ENCODE measurements around the gene RPL36. TPM values are rescaled to one million over a fixed set of nuclear protein-coding genes. Genes with fewer than 3 reads are reported as not detected.
"Not testable (repeated sequence)": the region's sequence is repeated elsewhere in the genome, so short reads cannot be mapped to it uniquely, and the experiment has no call there.

RPL36 gene
- polyA plus RNA-seq, 1 donor (not counting 4 experiments of a cell fraction or from before 2014, with no cell fraction given) = 636 TPM

- Histone ChIP-seq H3K4me2 (ENCODE audit: control insufficient read depth, extremely low read depth, insufficient read depth, low read depth, low read length) (peak within 1 kb of the TSS; percentile 92), H3K4me3 (ENCODE audit: control insufficient read depth in 2 of 3, extremely low read depth in 1 of 3, insufficient read depth in 2 of 3, low read depth in 1 of 3, low read length in 3 of 3) (peak within 1 kb of the TSS; percentile 91 to 99 (median 93)), H2AFZ (ENCODE audit: control insufficient read depth, low read length) (peak within 1 kb of the TSS; percentile 100), H3K4me1 (ENCODE audit: control insufficient read depth, extremely low read depth, insufficient read depth, low read length) (peaks cover 19% of the 10 kb centered on the region), H3K36me3 (ENCODE audit: control insufficient read depth in 2 of 2, extremely low read depth in 1 of 2, insufficient read depth in 2 of 2, low read length in 2 of 2) (peaks cover 3 to 15% of the 10 kb centered on the region in 2 experiments), H3K9me3 (ENCODE audit: control insufficient read depth, low read depth, low read length) (no peaks in the 10 kb centered on the region), H3K27ac (ENCODE audit: control insufficient read depth, insufficient read depth, low read length) (peak within 1 kb of the TSS; percentile 96), H3K79me2 (ENCODE audit: control insufficient read depth, insufficient read depth, low read length) (peaks cover 42% of the 10 kb centered on the region), H3K9ac (ENCODE audit: control insufficient read depth, extremely low read depth, insufficient read depth, low read length) (peak within 1 kb of the TSS; percentile 99), H3K27me3 (ENCODE audit: control insufficient read depth, extremely low read depth, insufficient read depth, low read length) (no peaks in the 10 kb centered on the region), H4K20me1 (ENCODE audit: control insufficient read depth, extremely low read depth, insufficient read depth, low read length) (peaks cover 5% of the 10 kb centered on the region), H3K9me1 (ENCODE audit: control insufficient read depth, extremely low read depth, insufficient read depth, low read length) (no peaks in the 10 kb centered on the region)
- no peak for TF ChIP-seq EZH2 (IDR thresholded peaks at IDR 0.05; ENCODE audit: low read length)
- TF ChIP-seq CTCF (optimal IDR thresholded peaks at IDR 0.05 in 1 of 3, IDR thresholded peaks at IDR 0.05 in 1 of 3, conservative IDR thresholded peaks at IDR 0.05 in 1 of 3; ENCODE audit: extremely low read depth in 1 of 3, insufficient read depth in 2 of 3, low read length in 3 of 3) = peak; percentile 90 to 99 (median 98)
- dilution Hi-C loops (cut with MboI; ENCODE audit: extremely low pct_ligation_motif_present, low sequenced_read_pairs) = no loop called here
- peak; percentile 84 for DNase-seq (ENCODE audit: low read depth, low spot score)
- FAIRE-seq = peak; percentile 74
Observed at GRCh38 chr19:5719961-5720790, 30.1 kb downstream of the RPL36 start, which contains the start of the genes CATSPERD and LONP1. TSS of gene CATSPERD (plus strand) at chr19:5720637. CDS start at chr19:5720738, 101 bp downstream. TSS of gene LONP1 (minus strand) at chr19:5720146. CDS start at chr19:5720132, 14 bp downstream.

GRCh38 chr19:5727453-5728050 is 37.5 kb downstream of the RPL36 start:
- TF ChIP-seq EZH2 (IDR thresholded peaks at IDR 0.05; ENCODE audit: low read length) (no peak), CTCF (optimal IDR thresholded peaks at IDR 0.05 in 1 of 3, IDR thresholded peaks at IDR 0.05 in 1 of 3, conservative IDR thresholded peaks at IDR 0.05 in 1 of 3; ENCODE audit: extremely low read depth in 1 of 3, insufficient read depth in 2 of 3, low read length in 3 of 3) (no peak)
- H3K9ac ChIP-seq (ENCODE audit: control insufficient read depth, extremely low read depth, insufficient read depth, low read length) = no peak overlapping the region
- FAIRE-seq = no peak
- H3K4me3 ChIP-seq (ENCODE audit: control insufficient read depth in 2 of 3, extremely low read depth in 1 of 3, insufficient read depth in 2 of 3, low read depth in 1 of 3, low read length in 3 of 3) = no peak overlapping the region
- no peaks in the 10 kb centered on the region for H3K9me3 ChIP-seq (ENCODE audit: control insufficient read depth, low read depth, low read length)
- no peak for DNase-seq (ENCODE audit: low read depth, low spot score)
- no peaks in the 10 kb centered on the region for H3K79me2 ChIP-seq (ENCODE audit: control insufficient read depth, insufficient read depth, low read length)
- no peak overlapping the region for H3K4me2 ChIP-seq (ENCODE audit: control insufficient read depth, extremely low read depth, insufficient read depth, low read depth, low read length)
- H2AFZ ChIP-seq (ENCODE audit: control insufficient read depth, low read length) = no peak overlapping the region
- H3K9me1 ChIP-seq (ENCODE audit: control insufficient read depth, extremely low read depth, insufficient read depth, low read length) = no peaks in the 10 kb centered on the region
- H3K27ac ChIP-seq (ENCODE audit: control insufficient read depth, insufficient read depth, low read length) = no peak overlapping the region
- H3K27me3 ChIP-seq (ENCODE audit: control insufficient read depth, extremely low read depth, insufficient read depth, low read length) = no peaks in the 10 kb centered on the region
- no peaks in the 10 kb centered on the region for H3K4me1 ChIP-seq (ENCODE audit: control insufficient read depth, extremely low read depth, insufficient read depth, low read length)
- dilution Hi-C loops (cut with MboI; ENCODE audit: extremely low pct_ligation_motif_present, low sequenced_read_pairs) = no loop called here
- H4K20me1 ChIP-seq (ENCODE audit: control insufficient read depth, extremely low read depth, insufficient read depth, low read length) = no peaks in the 10 kb centered on the region
- no peaks in the 10 kb centered on the region for H3K36me3 ChIP-seq (ENCODE audit: control insufficient read depth in 2 of 2, extremely low read depth in 1 of 2, insufficient read depth in 2 of 2, low read length in 2 of 2)

- H3K79me2 ChIP-seq (ENCODE audit: control insufficient read depth, insufficient read depth, low read length); H3K36me3 ChIP-seq (ENCODE audit: control insufficient read depth in 2 of 2, extremely low read depth in 1 of 2, insufficient read depth in 2 of 2, low read length in 2 of 2); H3K9me3 ChIP-seq (ENCODE audit: control insufficient read depth, low read depth, low read length); H2AFZ ChIP-seq (ENCODE audit: control insufficient read depth, low read length); dilution Hi-C loops (cut with MboI; ENCODE audit: extremely low pct_ligation_motif_present, low sequenced_read_pairs); FAIRE-seq; DNase-seq (ENCODE audit: low read depth, low spot score); H3K4me2 ChIP-seq (ENCODE audit: control insufficient read depth, extremely low read depth, insufficient read depth, low read depth, low read length); H3K27me3 ChIP-seq (ENCODE audit: control insufficient read depth, extremely low read depth, insufficient read depth, low read length); H3K4me3 ChIP-seq (ENCODE audit: control insufficient read depth in 2 of 3, extremely low read depth in 1 of 3, insufficient read depth in 2 of 3, low read depth in 1 of 3, low read length in 3 of 3); H3K4me1 ChIP-seq (ENCODE audit: control insufficient read depth, extremely low read depth, insufficient read depth, low read length); H3K9me1 ChIP-seq (ENCODE audit: control insufficient read depth, extremely low read depth, insufficient read depth, low read length); H3K27ac ChIP-seq (ENCODE audit: control insufficient read depth, insufficient read depth, low read length); H4K20me1 ChIP-seq (ENCODE audit: control insufficient read depth, extremely low read depth, insufficient read depth, low read length); H3K9ac ChIP-seq (ENCODE audit: control insufficient read depth, extremely low read depth, insufficient read depth, low read length): not testable (repeated sequence)
Observed at GRCh38 chr19:5733172-5733571, 43.1 kb downstream of the RPL36 start.
